HTERT RPE-1 (cell line): Measurements from ENCODE around the gene FLNB.

Source experiments
- in situ Hi-C: fragments of 300-500 bp; cut with MboI; formaldehyde crosslinking; loops from 4 replicates; pipeline ENCODE4 v1.14.3; 2020; ENCODE audit warnings: low sequenced_read_pairs

FLNB gene

DNA sequence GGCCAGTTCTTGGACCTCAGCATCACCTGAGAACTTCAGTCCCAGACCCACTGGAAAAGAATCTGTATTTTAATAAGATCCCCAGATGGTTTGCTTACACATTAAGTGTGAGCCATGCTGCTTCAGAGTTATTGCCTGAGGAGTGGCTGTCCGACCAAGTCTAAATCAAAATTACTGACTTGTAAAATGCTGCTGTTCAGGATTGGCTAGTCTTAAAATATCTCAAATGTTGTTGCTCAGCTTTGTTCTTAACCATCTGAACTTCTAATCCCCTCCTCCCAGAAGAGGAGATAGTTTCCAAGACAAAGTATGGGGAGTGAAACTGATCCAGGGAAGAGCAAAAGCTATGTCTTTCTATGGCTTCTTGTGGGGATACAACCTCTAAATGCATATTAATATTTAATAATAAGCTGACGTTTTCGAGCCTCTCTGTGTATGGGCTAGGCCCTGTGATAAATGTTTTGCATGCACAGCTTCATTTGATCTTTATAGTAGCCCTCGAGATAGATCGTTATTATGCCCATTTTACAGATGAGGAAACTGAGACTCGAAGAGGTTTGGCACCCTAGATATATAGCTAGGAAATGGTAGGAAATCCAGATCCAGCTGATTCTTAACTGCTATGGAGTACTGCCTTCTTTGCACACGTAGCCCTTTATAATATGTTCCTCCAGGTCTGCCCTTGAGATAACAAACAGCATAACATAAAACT is 150.4 kb downstream of the FLNB start:
- in situ Hi-C loops = no loop called here

DNA sequence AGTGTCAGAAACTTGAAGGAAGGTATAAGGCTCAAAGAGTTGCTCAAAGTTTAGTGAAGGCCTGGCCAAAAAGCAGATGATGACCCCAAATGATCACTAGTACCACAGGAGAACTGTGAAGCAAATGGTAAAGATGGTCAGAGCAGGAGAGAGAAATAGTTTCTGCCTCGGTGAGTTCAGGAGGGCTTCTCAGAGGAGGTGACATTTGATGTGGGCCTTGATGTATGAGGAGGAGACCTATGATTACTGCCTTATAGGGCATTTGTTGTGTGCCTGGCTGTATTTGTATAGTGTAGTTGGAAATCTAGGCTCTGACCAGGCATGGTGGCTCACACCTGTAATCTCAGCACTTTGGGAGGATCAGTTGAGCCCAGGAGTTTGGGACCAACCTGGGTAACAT is 152.2 kb downstream of the FLNB start:
- in situ Hi-C loops = no loop called here

DNA sequence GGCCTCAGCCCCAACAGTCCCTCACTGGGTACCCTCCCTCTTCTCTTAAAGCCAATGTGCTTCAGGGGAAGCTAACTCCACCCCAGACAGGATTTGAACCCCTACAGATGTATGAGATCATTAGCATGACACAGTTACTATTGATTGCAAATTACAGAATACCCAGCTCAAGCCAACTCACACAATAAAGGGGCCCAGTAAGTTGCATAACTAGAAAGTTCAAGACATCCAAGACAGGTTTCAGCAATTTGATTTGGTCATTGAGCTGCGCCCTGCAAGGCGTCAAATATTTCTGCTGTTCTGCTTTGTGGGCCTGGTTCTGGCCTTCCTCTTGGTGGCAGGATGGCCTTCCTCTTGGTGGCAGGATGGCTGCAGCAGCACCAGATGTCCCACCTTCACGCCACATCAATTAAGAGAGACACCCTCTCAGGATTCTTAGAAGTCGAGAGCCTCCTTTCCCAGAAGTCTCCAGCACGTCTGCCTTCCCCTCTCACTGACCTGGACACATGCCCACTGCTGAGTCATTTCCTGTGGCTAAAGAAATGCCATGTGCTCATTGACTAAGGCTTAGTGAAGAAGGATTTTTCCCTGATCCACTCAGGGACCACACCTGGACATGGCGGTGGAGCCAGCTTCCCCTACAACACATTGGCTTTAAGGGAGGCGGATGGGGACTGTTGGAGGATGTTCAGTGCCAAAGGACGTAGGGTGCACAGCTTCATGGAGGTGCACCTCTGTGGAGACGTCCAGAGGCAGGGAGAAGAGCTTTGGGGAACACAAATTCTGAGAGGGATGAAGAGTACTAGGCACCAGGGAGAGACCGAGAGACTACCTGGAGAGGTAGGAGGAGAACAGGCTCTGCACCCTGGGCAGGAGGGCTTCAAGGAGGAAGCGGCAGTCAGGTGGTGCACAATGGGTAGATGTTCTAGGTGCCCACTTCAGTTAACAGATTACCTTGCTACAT is 153.5 kb downstream of the FLNB start:
- in situ Hi-C loops = no loop called here

DNA sequence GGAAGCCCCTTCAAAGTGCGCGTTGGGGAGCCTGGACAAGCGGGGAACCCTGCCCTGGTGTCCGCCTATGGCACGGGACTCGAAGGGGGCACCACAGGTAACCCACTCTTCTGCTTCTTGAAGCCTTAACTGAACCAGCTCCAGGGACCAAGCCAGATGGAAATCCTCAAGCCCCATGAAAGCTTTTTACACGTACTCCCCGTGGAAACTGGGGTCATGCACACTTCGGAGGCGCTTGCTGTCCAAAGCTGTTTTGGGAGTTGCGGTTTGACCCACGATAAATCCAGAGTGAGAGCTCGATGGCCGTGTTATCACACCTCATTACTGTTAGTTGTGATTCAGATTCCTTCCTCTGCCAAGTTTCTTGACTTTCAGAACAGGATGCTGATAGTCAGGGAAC is 155.0 kb downstream of the FLNB start:
- in situ Hi-C loops = no loop called here

DNA sequence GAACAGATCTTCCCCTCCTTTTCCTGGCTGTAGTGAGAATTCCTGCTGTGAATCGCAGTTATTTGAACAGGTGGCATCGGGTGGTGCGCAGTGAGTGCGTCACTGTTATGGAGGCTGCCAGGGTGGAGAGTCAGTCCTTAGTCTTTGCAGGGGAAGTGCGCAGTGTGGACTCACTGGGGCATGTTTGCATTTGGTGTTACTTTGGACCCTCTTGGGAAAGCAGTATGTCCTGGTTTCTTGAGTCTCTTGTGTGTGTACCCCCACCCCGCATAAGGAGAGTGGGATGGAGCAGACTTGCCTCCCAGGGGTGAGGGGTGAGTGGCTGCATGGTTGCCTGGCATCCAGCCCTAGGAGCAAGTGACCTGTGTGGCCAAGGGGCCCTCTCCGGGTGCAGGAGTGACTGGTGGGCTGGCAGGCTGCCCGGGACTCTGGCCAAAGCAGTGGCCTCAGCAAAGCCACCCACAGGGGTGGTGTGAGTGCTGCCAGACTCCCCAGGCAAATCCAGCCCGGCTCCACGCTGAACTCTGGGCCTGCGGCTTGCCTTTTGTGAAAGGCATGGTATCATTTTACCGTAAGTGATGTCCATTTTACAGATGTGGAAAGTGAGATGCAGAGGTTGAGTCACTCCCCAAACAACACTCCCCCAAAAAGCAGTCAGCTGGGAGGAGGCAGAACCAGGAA is 156.1 kb downstream of the FLNB start:
- in situ Hi-C loops = no loop called here

DNA sequence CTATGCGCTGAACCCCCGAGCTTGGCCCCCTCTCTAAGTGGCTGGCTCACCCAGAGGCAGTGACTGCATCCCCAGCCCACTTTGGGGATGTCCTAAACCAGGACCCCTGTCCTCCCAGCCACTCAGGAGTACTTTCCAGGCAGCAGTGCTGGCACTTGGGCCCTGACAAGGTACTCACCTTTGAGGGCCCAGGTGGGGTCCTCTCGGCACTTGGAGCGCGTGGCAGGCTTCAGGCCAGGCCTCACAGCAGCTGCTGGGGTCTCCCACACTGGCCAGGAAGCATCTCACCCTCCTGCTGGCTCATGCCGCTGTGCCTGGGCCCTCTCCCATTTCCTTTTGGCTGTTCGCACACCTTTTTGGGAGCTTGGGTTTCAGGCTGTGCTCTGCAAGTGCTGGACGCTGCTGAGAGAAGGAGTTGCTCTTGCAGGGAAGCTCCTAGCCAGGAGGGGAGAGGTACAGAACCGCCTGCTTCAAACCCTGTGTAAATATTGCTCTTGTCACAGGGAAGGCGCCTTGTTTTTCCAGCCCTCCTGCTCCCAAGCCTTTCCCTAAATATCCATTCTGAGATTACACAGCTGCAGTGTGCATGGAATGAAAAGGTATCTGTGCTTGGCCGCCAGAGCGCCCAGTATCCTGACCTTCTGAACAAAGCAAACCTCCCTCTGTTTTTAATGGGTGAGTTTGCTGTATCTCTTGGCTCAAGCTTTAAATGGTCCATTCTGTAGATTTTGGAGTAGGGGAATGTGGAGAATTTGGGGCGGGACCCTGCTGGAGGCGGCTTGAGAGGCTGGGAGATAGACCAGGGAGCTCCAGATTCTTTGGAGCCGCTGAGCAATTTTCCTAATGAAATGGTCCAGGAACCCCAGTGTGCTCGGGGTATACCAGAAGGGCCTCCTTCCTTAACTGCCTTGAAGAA is 156.9 kb downstream of the FLNB start:
- in situ Hi-C loops = no loop called here

DNA sequence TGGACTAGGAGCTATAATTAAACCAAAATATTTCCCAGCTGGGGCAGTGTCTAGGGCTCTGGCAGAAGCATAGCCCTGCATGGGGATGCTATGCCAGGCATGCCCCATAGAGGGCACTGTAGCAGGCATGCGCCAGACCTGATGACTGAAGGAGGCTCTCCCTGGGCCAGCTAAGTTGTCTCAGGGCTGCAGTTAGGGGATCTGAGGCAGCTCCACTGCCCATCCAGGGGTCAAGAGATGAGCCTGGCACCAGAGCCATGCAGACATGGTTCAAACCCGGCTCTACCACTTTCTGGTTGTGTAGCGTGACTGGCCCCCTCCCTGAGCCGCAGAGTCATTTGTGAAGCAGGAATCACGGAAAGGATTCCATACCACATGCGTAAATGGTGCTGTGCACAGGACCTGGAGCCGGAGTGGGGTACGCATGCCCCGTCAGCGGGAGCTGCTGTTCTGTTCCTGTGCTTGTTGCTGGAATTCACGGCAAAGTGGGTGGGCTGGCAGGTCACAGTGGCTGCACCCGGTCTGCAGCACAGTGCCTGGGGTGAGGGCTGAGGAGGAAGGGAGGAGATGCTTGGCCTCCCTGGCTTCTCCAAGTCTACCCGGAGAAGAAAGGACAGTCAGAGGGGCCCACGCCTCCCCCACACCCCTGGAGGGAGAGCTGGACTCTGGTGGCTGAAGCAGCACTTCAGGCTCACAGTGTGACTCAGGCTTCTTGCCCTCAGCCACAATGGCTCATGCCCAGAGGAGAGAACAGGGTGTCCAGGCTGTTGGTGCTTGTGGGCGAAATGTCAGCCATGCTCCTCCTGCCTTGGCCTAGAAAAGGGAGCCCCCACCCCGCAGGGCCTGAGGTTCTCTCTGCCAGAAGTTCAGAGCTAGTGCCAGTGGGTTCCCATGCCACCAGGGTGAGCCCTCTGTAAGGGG is 159.5 kb downstream of the FLNB start:
- in situ Hi-C loops = no loop called here

DNA sequence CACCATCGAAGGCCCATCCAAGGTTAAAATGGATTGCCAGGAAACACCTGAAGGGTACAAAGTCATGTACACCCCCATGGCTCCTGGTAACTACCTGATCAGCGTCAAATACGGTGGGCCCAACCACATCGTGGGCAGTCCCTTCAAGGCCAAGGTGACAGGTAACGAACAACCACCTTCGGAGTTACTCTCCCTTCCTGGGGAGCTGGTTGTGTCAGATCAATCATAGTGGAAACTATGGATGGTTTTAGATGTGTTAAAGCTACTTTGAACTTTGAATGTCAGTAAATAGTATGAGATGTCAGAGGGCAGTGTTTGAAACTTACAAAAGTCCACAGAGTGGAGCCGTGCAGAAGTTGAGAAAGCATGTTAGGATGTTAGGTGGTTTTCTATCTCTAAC is 160.3 kb downstream of the FLNB start:
- in situ Hi-C loops = no loop called here

DNA sequence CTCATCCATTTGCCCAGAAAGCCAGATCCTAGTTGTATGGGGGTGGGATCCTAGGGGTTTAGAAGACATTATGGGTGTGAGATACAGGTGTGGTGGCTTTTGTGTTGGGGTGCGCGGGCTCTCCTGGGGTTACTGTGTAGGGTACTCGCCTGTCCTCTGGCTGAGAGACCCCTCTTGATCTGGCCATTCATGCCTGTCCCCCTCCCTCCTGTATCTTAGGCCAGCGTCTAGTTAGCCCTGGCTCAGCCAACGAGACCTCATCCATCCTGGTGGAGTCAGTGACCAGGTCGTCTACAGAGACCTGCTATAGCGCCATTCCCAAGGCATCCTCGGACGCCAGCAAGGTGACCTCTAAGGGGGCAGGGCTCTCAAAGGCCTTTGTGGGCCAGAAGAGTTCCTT is 161.1 kb downstream of the FLNB start:
- in situ Hi-C loops = no loop called here

DNA sequence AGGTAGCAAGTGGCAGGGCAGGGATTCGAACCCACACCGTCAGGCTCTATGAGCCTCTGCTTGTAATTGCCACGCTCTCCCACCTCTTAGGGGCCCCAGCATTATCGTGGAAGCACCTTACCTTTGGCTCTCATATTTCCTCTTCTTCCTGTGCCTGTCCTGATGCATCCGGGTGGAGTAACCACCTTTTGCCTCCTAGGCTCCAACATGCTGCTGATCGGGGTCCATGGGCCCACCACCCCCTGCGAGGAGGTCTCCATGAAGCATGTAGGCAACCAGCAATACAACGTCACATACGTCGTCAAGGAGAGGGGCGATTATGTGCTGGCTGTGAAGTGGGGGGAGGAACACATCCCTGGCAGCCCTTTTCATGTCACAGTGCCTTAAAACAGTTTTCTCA is 162.2 kb downstream of the FLNB start:
- in situ Hi-C loops = no loop called here

DNA sequence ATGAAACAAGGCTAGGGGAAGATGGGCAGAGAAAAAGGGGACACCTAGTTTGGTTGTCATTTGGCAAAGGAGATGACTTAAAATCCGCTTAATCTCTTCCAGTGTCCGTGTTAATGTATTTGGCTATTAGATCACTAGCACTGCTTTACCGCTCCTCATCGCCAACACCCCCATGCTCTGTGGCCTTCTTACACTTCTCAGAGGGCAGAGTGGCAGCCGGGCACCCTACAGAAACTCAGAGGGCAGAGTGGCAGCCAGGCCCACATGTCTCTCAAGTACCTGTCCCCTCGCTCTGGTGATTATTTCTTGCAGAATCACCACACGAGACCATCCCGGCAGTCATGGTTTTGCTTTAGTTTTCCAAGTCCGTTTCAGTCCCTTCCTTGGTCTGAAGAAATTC is 162.9 kb downstream of the FLNB start:
- in situ Hi-C loops = no loop called here

DNA sequence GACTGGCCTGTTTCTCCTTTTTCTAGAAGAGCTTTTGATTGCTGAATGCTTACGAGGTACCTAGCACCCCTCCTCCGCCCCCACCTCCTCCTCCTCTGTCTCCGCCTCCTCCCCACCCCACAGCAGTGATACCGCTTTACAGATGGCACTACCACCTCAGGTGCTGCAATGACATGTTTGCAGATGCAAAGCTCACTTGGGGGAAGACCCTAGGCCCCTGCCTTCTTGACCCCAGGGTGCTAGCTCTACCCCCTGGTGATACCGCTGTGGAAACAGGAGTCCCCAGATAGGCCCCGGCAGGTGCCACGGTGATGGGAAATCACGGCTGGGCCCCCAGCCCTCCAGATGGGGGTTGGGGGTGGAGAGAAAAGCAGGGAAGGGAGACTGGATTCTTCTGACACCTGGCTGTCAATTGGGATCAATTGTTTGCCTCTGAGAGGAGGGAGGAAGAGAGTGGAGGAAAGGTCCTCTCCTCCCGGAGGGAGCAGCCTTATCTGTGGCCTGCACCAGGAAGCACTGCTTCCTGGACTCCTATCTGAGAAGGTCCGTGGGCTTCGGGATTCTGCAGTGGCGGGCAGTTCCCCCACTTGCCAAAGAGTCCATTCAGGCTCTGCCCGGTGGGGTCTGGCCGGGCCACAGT is 164.9 kb downstream of the FLNB start:
- in situ Hi-C loops = no loop called here

DNA sequence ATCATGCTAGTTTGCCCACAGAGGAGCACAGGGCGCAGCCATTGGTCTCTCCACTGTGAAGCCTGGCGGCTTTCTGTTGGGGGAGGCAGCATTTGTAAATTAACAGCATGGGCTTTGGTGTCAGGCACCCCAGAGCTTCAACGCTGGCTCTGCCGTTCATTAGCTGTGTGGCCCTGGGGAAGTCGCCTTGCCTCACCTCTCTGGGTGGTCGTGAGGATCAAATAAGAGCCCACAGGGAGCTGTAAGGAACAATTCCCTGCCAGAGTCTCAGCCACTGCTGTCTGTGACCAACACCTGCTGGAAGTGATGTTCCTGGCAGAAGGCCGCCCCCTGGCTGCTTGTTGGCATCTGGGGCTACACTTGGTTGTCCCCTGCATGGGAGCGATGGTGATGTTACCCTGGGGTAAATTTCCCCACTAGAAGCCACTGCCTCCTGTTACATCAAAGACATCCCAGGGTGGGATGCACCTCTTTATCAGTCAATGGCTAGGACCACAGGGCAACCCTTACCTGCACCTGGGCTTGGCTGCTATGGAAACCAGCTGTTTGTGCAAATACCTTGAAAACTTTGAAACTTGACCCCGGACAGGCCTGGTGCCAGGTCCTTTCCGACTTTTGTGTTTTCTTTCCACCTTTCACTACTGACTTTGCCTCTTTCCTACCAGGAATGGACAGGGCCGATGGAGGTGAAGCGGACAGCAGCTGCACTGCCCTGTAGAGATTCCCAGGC is 165.6 kb downstream of the FLNB start:
- in situ Hi-C loops = no loop called here

DNA sequence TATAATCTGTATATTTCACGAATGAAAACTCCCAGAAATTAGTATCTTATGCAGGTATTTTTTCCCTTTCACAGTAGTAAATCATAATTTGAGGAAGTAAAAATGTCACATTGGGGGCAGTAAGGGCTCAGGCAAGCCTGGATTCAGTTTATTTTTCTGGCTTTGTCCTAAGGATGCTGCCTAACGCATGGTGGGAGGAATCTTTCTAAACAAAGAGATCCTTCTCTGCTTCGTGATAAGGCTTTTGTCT is 166.9 kb downstream of the FLNB start:
- in situ Hi-C loops = no loop called here

DNA sequence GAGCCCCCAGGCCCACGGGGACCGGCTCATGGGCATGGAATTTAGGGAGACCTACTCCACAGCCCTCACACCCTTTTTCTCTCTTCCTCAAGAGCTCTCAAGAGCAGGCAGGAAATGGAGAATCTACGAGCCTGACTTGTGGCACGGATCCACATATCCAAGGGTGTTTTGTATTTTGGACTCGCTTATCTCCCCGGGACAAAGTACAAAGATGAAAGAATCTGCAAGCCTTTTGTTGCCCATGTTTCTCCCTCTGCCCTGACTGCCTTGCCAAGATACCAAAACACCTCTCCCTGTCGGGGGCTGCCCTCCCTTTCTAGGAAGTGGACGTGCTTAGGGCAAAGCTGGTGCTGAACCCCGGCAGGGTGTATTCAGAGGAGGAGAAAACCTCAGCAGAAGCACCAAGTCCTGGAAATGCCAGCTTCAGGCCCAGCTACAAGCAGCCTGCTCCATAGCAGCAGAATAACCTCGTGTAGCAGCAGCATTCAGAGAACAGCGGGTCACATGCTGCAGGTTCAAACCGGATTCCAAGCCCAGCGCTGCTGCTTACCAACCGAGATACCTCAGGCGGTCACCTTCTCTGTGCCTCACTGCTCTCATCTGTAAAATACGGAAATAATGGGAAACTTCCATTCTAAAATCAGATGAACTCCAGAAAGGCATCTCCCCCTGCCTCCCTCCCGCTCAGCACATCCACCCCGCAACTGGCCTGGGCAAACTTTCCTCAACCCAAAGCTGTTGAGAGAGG is 167.4 kb downstream of the FLNB start:
- in situ Hi-C loops = no loop called here

DNA sequence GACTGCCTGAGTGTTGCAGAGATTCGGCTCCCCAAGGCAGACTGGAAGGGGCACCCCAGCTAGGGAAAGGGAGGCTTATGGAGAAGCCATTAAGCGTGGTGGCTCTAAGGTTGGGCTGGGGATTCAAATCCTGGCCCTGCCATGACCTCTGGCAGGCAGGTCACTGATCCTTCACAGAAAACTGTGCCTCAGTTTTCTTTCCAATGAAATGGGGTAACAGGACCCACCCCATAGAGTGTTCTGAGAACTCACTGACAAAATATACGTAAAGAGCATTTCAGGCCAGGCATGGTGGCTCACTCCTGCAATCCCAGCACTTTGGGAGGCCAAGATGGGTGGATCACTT is 167.9 kb downstream of the FLNB start:
- in situ Hi-C loops = no loop called here

DNA sequence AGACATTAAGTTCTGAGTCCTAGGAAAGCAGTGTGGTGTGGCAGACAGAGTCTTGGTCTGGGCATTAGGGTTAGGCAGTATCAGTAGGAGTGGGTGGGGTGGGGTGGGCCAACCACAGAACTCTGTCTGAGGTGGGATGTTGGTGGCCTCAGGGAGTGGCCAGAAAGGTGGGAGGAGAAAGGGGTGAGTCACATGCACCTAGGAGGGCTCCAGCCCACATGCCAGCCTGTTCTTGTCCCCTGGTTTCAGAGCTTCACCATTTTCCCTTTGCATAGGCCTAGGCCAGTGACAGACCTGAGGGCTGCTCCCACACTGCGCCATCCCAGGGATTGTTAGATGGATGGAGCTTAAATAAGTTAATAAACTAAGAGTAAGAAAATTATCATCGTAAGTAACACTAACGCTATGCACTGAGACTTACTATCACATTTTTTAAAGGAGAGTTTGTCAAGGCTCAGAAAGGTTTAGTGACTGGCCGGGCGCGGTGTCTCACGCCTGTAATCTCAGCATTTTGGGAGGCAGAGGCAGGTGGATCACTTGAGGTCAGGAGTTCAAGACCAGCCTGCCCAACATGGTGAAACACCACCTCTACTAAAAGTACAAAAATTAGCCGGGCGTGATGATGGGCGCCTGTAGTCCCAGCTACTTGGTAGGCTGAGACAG is 168.7 kb downstream of the FLNB start:
- in situ Hi-C loops = no loop called here
